ENCODE results near the gene BCAS3. TPM values are rescaled to one million over a fixed set of nuclear protein-coding genes. Genes with fewer than 3 reads are reported as not detected.

Gene BCAS3
- total RNA-seq, 2 experiments from 2014 or later, result 20.1 to 31.8 TPM

GRCh38 chr17:61412860-61413660, 735.4 kb downstream of the BCAS3 start:
- Histone ChIP-seq H3K36me3 (ENCODE audit: insufficient read depth, low read length) (no peaks in the 10 kb centered on the region), H3K4me3 (ENCODE audit: low read length) (peak overlapping the region; percentile 66), H3K27me3 (ENCODE audit: control insufficient read depth in 1 of 2, insufficient read depth in 2 of 2, low read length in 2 of 2) (peaks cover 28 to 33% of the 10 kb centered on the region in 2 experiments), H3K4me1 (ENCODE audit: insufficient read depth, low read length) (peaks cover 62% of the 10 kb centered on the region), H3K27ac (ENCODE audit: low read depth in 1 of 2, low read length in 2 of 2) (no peak overlapping the region), H3K9me3 (ENCODE audit: control insufficient read depth in 1 of 2, insufficient read depth in 1 of 2, low read length in 2 of 2) (peaks cover 0 to 35% of the 10 kb centered on the region in 2 experiments)
- ChIA-PET POLR2A (interaction anchor here (1.0 to 1.6 kb wide), 2 partner anchors 10 to 653 kb away, joined by 4 read pairs; no protein-coding TSS in a partner anchor), CTCF (interaction anchor here (1.3 to 1.8 kb wide), 5 partner anchors 10 to 653 kb away, joined by 3 to 11 read pairs (median 5); partner anchors contain the start of gene BRIP1)
- no peak for TF ChIP-seq CTCF (IDR thresholded peaks at IDR 0.05)
- Mint-ChIP-seq H3K27ac (no peak overlapping the region), H3K4me3 (peak overlapping the region; percentile 80), H3K36me3 (ENCODE audit: low read depth) (no peaks in the 10 kb centered on the region), H3K27me3 (peaks cover 47% of the 10 kb centered on the region), H3K4me1 (ENCODE audit: low read depth) (peaks cover 20% of the 10 kb centered on the region), H3K9me3 (no peaks in the 10 kb centered on the region)
- intact Hi-C loops (cut with DNase I, micrococcal nuclease), result loop anchor here (1.0 to 10.0 kb wide), 8 partner anchors 138 to 691 kb away; partner anchors contain the start of genes INTS2 (in 1 of the 2) and MED13 (in 1 of the 2)
- DNase-seq (no peak), ATAC-seq (ENCODE audit: poor library complexity) (peak; percentile 3)

DNA sequence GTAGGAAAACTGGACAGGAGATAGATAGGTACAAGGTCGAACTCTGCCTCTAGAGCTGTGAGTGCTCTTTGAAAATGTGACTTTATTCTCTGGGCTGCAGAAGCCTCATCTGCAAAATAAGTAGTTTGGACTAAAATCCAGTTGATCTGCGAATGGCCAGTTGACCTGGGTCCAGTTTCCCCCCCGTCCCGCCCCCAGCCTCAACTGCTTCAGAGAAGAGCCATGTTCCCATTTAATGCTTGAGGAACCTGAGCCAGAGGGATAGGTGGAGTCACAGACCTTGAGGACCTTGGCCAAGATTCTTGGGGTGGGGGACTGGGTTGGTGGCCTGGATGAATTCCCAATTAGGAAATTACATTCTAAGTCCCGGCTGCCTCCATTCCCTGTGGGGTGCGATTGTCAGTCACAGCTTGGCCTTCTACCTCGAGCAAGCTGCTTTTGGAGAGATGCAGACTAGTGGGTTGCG, 736.0 kb downstream of the BCAS3 start:
- no peaks in the 10 kb centered on the region for H3K9me3 Mint-ChIP-seq
- Histone ChIP-seq H3K27ac (ENCODE audit: low read depth in 1 of 2, low read length in 2 of 2) (no peak overlapping the region), H3K4me1 (ENCODE audit: insufficient read depth, low read length) (peaks cover 56% of the 10 kb centered on the region), H3K27me3 (ENCODE audit: control insufficient read depth in 1 of 2, insufficient read depth in 2 of 2, low read length in 2 of 2) (peaks cover 26 to 27% of the 10 kb centered on the region in 2 experiments), H3K4me3 (ENCODE audit: low read length) (no peak overlapping the region), H3K36me3 (ENCODE audit: insufficient read depth, low read length) (no peaks in the 10 kb centered on the region), H3K9me3 (ENCODE audit: control insufficient read depth in 1 of 2, insufficient read depth in 1 of 2, low read length in 2 of 2) (peaks cover 0 to 28% of the 10 kb centered on the region in 2 experiments)
- H3K27ac Mint-ChIP-seq, result no peak overlapping the region
- H3K27me3 Mint-ChIP-seq, result peaks cover 44% of the 10 kb centered on the region
- intact Hi-C loops (cut with DNase I, micrococcal nuclease), result loop anchor here (2.0 to 10.0 kb wide), 7 partner anchors 137 to 691 kb away; partner anchors contain the start of genes INTS2 (in 1 of the 2) and MED13 (in 1 of the 2)
- no peaks in the 10 kb centered on the region for H3K36me3 Mint-ChIP-seq (ENCODE audit: low read depth)
- TF ChIP-seq CTCF (IDR thresholded peaks at IDR 0.05), result no peak
- CTCF ChIA-PET, result interaction anchor here (1.8 kb wide), 1 partner anchor 652 kb away, joined by 3 read pairs; no protein-coding TSS in a partner anchor
- POLR2A ChIA-PET, result no interaction called here
- peak overlapping the region; percentile 80 for H3K4me3 Mint-ChIP-seq
- H3K4me1 Mint-ChIP-seq (ENCODE audit: low read depth), result peaks cover 17% of the 10 kb centered on the region
- DNase-seq (peak in 1 of 14 experiments; percentile 6), ATAC-seq (ENCODE audit: poor library complexity) (no peak)

DNA sequence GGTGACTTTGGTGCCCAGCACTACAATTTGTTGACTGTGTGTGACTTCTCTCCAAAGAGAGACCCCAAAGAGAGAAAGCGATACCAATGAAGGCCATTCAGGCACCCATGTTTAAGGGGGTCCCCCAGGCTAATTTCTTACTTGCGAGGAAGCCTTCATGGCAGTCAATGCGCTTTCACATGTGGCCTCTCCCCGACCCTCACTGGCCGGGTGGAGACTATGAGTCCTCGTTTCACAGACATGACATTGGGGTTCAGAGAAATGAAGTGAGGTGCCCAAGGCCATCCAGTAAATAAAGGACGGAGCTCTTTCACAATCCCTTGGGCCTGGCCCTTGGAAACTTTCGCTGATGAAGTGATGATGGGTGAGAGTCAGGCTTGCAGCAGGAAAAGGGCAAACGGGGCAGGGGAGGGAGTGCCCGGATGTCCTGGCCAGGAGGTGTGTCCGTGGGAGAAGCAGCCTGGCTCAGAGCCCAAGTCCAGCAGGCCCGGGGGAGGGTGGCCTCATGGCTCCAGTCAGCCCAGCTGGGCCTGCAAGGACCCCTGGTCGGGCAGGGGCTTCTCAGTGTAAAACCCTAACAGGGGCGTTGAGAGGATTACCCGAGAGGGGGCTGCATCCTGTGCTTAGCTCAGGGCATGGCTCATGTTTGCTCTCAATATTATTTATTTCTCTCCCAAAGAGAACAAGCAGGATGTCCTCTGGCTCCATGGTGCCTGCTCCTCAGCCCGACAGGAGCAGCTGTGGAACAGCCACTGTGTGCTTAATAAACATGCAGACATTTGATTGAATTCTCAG, 736.7 kb downstream of the BCAS3 start:
- peaks cover 24 to 27% of the 10 kb centered on the region in 2 experiments for H3K27me3 ChIP-seq (ENCODE audit: control insufficient read depth in 1 of 2, insufficient read depth in 2 of 2, low read length in 2 of 2)
- intact Hi-C loops (cut with DNase I, micrococcal nuclease), result loop anchor here (5.0 to 10.0 kb wide), 4 partner anchors 423 to 692 kb away; partner anchors contain the start of genes INTS2 (in 1 of the 2) and MED13 (in 1 of the 2)
- H3K36me3 Mint-ChIP-seq (ENCODE audit: low read depth), result no peaks in the 10 kb centered on the region

More for the DNA sequence above, 736.7 kb downstream of the BCAS3 start:
- no peak overlapping the region for H3K4me3 Mint-ChIP-seq
- peaks cover 13% of the 10 kb centered on the region for H3K4me1 Mint-ChIP-seq (ENCODE audit: low read depth)
- TF ChIP-seq CTCF (IDR thresholded peaks at IDR 0.05), result no peak
- ATAC-seq (ENCODE audit: poor library complexity), result no peak
- no peaks in the 10 kb centered on the region for H3K36me3 ChIP-seq (ENCODE audit: insufficient read depth, low read length)
- POLR2A ChIA-PET, result no interaction called here
- H3K4me3 ChIP-seq (ENCODE audit: low read length), result no peak overlapping the region
- H3K9me3 Mint-ChIP-seq, result no peaks in the 10 kb centered on the region
- H3K9me3 ChIP-seq (ENCODE audit: control insufficient read depth in 1 of 2, insufficient read depth in 1 of 2, low read length in 2 of 2), result peaks cover 0 to 25% of the 10 kb centered on the region in 2 experiments
- peak in 1 of 14 experiments; percentile 14 for DNase-seq
- H3K27ac Mint-ChIP-seq, result no peak overlapping the region
- no peak overlapping the region for H3K27ac ChIP-seq (ENCODE audit: low read depth in 1 of 2, low read length in 2 of 2)
- H3K4me1 ChIP-seq (ENCODE audit: insufficient read depth, low read length), result peaks cover 49% of the 10 kb centered on the region
- peaks cover 44% of the 10 kb centered on the region for H3K27me3 Mint-ChIP-seq
- CTCF ChIA-PET, result no interaction called here
